Lung (tissue), 12 donors: ENCODE data around the gene THOC6. TPM values are rescaled to one million over a fixed set of nuclear protein-coding genes. Genes with fewer than 3 reads are reported as not detected.

Source experiments
- ATAC-seq: fragments of 200-7000 bp; cut with Tn5 transposase; one replicate; pipeline ENCODE4 v1.9.1; 2020; ENCODE audit warnings: moderate number of reproducible peaks; ENCODE audit not compliant: insufficient read depth, low FRiP score
- DNase-seq, 3 donors: peaks; one replicate each; pipeline ENCODE4 v3.0.0-alpha.2; 2013 to 2017
- H3K27ac ChIP-seq, 2 donors: one replicate each; pipeline ENCODE4 v1.5.1; 2013; ENCODE audit warnings: mild to moderate bottlenecking in 2 of 2, moderate library complexity in 2 of 2, control low read depth in 1 of 2, inconsistent platforms in 1 of 2, low read depth in 1 of 2, low read length in 1 of 2
- H3K27me3 ChIP-seq, 3 donors: one replicate each; pipeline ENCODE4 v1.5.1; 2013; ENCODE audit warnings: low read length in 2 of 3; ENCODE audit not compliant: control insufficient read depth in 3 of 3, insufficient read depth in 3 of 3
- H3K36me3 ChIP-seq, 4 donors: one replicate each; pipeline ENCODE4 v1.5.1; 2013; ENCODE audit warnings: low read length in 4 of 4, mild to moderate bottlenecking in 1 of 4, moderate library complexity in 1 of 4; ENCODE audit not compliant: control insufficient read depth in 4 of 4, insufficient read depth in 4 of 4
- H3K4me1 ChIP-seq, 5 donors: one replicate each; pipeline ENCODE4 v1.5.1; 2013; ENCODE audit warnings: low read length in 5 of 5, mild to moderate bottlenecking in 2 of 5, moderate library complexity in 1 of 5; ENCODE audit not compliant: control insufficient read depth in 5 of 5, insufficient read depth in 5 of 5
- H3K4me3 ChIP-seq: one replicate; pipeline ENCODE4 v1.5.1; 2013; ENCODE audit warnings: mild to moderate bottlenecking, control low read depth, moderate library complexity
- H3K9ac ChIP-seq, 2 donors: one replicate each; pipeline ENCODE4 v1.5.1; 2013; ENCODE audit warnings: low read length in 2 of 2, control low read depth in 1 of 2; ENCODE audit not compliant: insufficient read depth in 1 of 2
- H3K9me3 ChIP-seq, 4 donors: one replicate each; pipeline ENCODE4 v1.5.1; 2013; ENCODE audit warnings: low read length in 3 of 4, mild to moderate bottlenecking in 1 of 4, moderate library complexity in 1 of 4; ENCODE audit not compliant: control insufficient read depth in 4 of 4, insufficient read depth in 3 of 4
- WGBS, 2 donors: extraction: QIAGEN DNeasy Blood & Tissue Kit; methylation state at CpG; one replicate each; pipeline ENCODE4 v1.1.7; 2013; 5-methylcytosine and 5-hydroxymethylcytosine counted together
- polyA plus RNA-seq, 2 donors: library from polyadenylated mRNA; stranded (reverse); fragments of 200-250 nt; gene quantifications; one replicate each; pipeline ENCODE4 v1.2.1, GENCODE V29; 2013
- total RNA-seq, 2 donors: library from RNA; depleted of rRNA in 1 of 2; stranded (reverse); fragments of >200 nt in 1 of 2; gene quantifications; one replicate each; pipeline ENCODE4 v1.2.1, GENCODE V29; 2014 to 2021
- TF ChIP-seq, protein P1 (sequence below): IDR thresholded peaks from 2 replicates; pipeline ENCODE4 v1.5.1; 2012; ENCODE audit warnings: mild to moderate bottlenecking; ENCODE audit errors: control extremely low read depth, extremely low read depth
- donor health status: control.
- donor health status: control.
- donor health status: Bipolar disorder and iron deficiency.
- donor health status: healthy.
- donor health status: DM: yes; HTN: yes; CAD: no.

The THOC6 gene
- total and polyA plus RNA-seq, 4 donors: 12.7 to 58.3 (median 40.0) TPM

DNA sequence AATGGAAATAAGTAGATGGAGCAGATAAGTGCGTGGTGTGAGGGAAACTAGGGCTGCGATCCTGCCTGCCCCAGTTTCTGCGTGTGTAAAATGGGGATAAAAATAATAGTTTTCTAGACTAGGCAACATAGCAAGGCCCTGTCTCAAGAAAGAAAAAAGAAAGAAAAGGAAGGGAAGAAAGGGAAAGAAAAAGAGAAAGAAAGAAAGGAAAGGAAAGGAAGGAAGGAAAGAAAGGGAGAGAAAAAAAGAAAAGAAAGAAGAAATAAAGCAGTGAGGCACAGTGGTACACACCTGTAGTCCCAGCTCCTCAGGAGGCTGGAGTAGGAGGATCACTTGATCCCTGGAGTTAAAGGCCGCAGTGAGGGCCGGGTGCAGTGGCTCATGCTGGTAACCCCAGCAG lies 41.4 kb upstream of the THOC6 start:
- DNase-seq: no peak
- WGBS, 2 donors: 90 to 92% methylated on average over 5 of the region's 5 CpGs
- TF ChIP-seq, protein P1, sequence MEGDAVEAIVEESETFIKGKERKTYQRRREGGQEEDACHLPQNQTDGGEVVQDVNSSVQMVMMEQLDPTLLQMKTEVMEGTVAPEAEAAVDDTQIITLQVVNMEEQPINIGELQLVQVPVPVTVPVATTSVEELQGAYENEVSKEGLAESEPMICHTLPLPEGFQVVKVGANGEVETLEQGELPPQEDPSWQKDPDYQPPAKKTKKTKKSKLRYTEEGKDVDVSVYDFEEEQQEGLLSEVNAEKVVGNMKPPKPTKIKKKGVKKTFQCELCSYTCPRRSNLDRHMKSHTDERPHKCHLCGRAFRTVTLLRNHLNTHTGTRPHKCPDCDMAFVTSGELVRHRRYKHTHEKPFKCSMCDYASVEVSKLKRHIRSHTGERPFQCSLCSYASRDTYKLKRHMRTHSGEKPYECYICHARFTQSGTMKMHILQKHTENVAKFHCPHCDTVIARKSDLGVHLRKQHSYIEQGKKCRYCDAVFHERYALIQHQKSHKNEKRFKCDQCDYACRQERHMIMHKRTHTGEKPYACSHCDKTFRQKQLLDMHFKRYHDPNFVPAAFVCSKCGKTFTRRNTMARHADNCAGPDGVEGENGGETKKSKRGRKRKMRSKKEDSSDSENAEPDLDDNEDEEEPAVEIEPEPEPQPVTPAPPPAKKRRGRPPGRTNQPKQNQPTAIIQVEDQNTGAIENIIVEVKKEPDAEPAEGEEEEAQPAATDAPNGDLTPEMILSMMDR: no peak

DNA sequence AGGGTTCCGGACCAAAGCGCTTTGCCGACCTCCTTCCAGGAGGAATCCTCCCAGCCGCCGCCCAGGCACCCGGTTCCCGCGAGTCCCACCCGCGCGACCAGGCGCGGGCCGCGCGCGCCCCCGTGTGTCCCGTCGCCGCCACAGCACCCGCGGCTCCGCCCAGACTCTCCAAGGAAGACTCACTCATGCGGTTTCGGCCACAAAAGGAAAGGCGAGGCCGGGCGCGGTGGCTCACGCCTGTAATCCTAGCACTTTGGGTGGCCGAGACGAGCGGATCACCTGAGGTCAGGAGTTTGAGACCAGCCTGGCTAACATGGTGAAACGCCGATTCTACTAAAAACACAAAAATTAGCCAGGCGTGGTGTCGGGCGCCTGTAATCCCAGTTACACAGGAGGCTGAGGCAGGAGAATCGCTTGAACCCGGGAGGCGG lies 40.1 kb upstream of the THOC6 start:
- WGBS, 2 donors: 8 to 10% methylated on average over 41 to 42 of the region's 42 CpGs
- H3K4me3 ChIP-seq: no peak overlapping the region
- no peak overlapping the region for H3K9ac ChIP-seq
- TF ChIP-seq, protein P1: peak; percentile 84
- H3K27me3 ChIP-seq: no peaks in the 10 kb centered on the region
- H3K36me3 ChIP-seq: no peaks in the 10 kb centered on the region
- H3K4me1 ChIP-seq: peaks cover 0 to 57% (median 14%) of the 10 kb centered on the region in 5 donors
- H3K9me3 ChIP-seq: no peaks in the 10 kb centered on the region
- peak; percentile 73 to 87 (median 77) for DNase-seq
- peak; percentile 72 for ATAC-seq
- H3K27ac ChIP-seq: no peak overlapping the region

More for the DNA sequence above, 41.4 kb upstream of the THOC6 start:
- peaks cover 0 to 44% (median 10%) of the 10 kb centered on the region in 5 donors for H3K4me1 ChIP-seq
- H3K9ac ChIP-seq: no peak overlapping the region
- H3K9me3 ChIP-seq: no peaks in the 10 kb centered on the region
- no peaks in the 10 kb centered on the region for H3K36me3 ChIP-seq
- no peak overlapping the region for H3K27ac ChIP-seq
- no peak for ATAC-seq
- H3K4me3 ChIP-seq: no peak overlapping the region
- H3K27me3 ChIP-seq: no peaks in the 10 kb centered on the region

GRCh38 chr16:2985462-2985861 lies 38.4 kb upstream of the THOC6 start:
- H3K27me3 ChIP-seq: no peaks in the 10 kb centered on the region
- no peak overlapping the region for H3K4me3 ChIP-seq
- WGBS, 2 donors: 67 to 86% methylated on average over 9 of the region's 9 CpGs
- TF ChIP-seq, protein P1: no peak
- no peaks in the 10 kb centered on the region for H3K9me3 ChIP-seq
- peaks cover 0 to 53% (median 14%) of the 10 kb centered on the region in 5 donors for H3K4me1 ChIP-seq
- no peaks in the 10 kb centered on the region for H3K36me3 ChIP-seq
- ATAC-seq (no peak), DNase-seq (peak; percentile 88 to 90 (median 89))
- H3K9ac ChIP-seq: no peak overlapping the region
- H3K27ac ChIP-seq: peak overlapping the region in 1 of 2 donors; percentile 34

- peak in 1 of 3 donors; percentile 40 for DNase-seq
- Histone ChIP-seq H3K36me3 (no peaks in the 10 kb centered on the region), H3K4me3 (no peak overlapping the region), H3K4me1 (peaks cover 0 to 50% (median 12%) of the 10 kb centered on the region in 5 donors), H3K27me3 (no peaks in the 10 kb centered on the region), H3K9me3 (no peaks in the 10 kb centered on the region), H3K27ac (peak overlapping the region in 1 of 2 donors; percentile 34), H3K9ac (no peak overlapping the region)
- TF ChIP-seq, protein P1: no peak
- no peak for ATAC-seq
- WGBS, 2 donors: 82 to 84% methylated on average over 15 of the region's 15 CpGs
Observed at GRCh38 chr16:2985893-2986355, 37.9 kb upstream of the THOC6 start.
